GM19372 (cell line): Measurements from ENCODE around the gene NR5A2.

Experiments used
- ATAC-seq: cut with Tn5 transposase; IDR thresholded peaks from one replicate; pipeline ENCODE4 v1.9.1; 2021; ENCODE audit warnings: mild to moderate bottlenecking, low read depth, moderate library complexity; ENCODE audit not compliant: unreplicated experiment

The NR5A2 gene

GRCh38 chr1:200027264-200027823 lies at the start of gene NR5A2:
NR5A2 (plus strand) TSS chr1:200027710; CDS start chr1:200027848, 138 bp downstream.
- ATAC-seq, result no peak

GRCh38 chr1:199978408-199978940 lies 49.0 kb upstream of the NR5A2 start:
- no peak for ATAC-seq

- ATAC-seq, result no peak
Measured at GRCh38 chr1:199979071-199979470, 48.4 kb upstream of the NR5A2 start.

- no peak for ATAC-seq
Measured at GRCh38 chr1:199981584-199981983, 45.9 kb upstream of the NR5A2 start.

GRCh38 chr1:199982606-199983005 lies 44.9 kb upstream of the NR5A2 start:
- no peak for ATAC-seq

GRCh38 chr1:199983531-199983930 lies 44.0 kb upstream of the NR5A2 start:
- ATAC-seq, result no peak

- no peak for ATAC-seq
Measured at GRCh38 chr1:199995096-199995685, 32.3 kb upstream of the NR5A2 start.

GRCh38 chr1:200005165-200005564 lies 22.3 kb upstream of the NR5A2 start:
- ATAC-seq, result no peak

GRCh38 chr1:200006711-200007110 lies 20.8 kb upstream of the NR5A2 start:
- ATAC-seq, result no peak

- no peak for ATAC-seq
Measured at GRCh38 chr1:200015811-200016210, 11.7 kb upstream of the NR5A2 start.

GRCh38 chr1:200021577-200022238 lies 5.8 kb upstream of the NR5A2 start:
- ATAC-seq, result no peak

GRCh38 chr1:200022239-200022804 lies 5.2 kb upstream of the NR5A2 start:
- no peak for ATAC-seq

- ATAC-seq, result no peak
Measured at GRCh38 chr1:200028586-200029034, 1.1 kb downstream of the NR5A2 start.

GRCh38 chr1:200029035-200029821 lies 1.7 kb downstream of the NR5A2 start:
- ATAC-seq, result no peak

GRCh38 chr1:200029822-200030152 lies 2.3 kb downstream of the NR5A2 start:
- no peak for ATAC-seq

GRCh38 chr1:200030791-200031190 lies 3.3 kb downstream of the NR5A2 start:
- no peak for ATAC-seq

GRCh38 chr1:200033511-200034261 lies 6.2 kb downstream of the NR5A2 start:
- no peak for ATAC-seq

- ATAC-seq, result no peak
Measured at GRCh38 chr1:200034262-200034557, 6.7 kb downstream of the NR5A2 start.

- ATAC-seq, result no peak
Measured at GRCh38 chr1:200034761-200035396, 7.4 kb downstream of the NR5A2 start.
